Upper lobe of left lung (tissue), 4 donors: Measurements from ENCODE around the gene TTC5.

Experiments used
- POLR2A ChIP-seq, 4 donors: fragments of 450-650 bp; IDR thresholded peaks; one replicate each; pipeline ENCODE4 v1.5.1; 2016 to 2017; ENCODE audit warnings: antibody characterized with exemption in 4 of 4, mild to moderate bottlenecking in 2 of 4
- TF ChIP-seq, protein P1 (sequence below), 6 experiments: fragments of 450-650 bp in 4 of 6; fragments of 200-600 bp in 2 of 6; sonication (generic) in 2 of 6; IDR thresholded peaks; one replicate each; pipeline ENCODE4 v1.5.1; 2016 to 2019; ENCODE audit warnings: antibody characterized with exemption in 6 of 6

DNA sequence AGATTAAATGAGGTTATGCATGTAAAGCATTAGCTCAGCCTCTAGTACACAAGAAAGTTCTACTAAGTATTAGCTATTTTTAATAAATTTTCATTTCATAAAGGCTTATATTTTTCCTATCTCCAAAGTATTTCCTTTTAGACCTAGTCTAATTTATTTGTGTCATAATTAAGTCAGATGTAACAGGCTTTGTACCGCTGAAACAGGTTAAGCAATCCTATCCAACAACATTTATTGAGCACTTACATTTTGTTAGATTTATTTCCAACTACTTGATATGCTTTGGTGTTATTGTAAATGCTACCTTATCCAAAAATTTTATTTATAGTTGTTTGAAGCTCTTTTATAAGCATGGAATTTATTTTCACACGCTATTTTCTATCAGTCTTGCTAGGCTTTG lies 35.9 kb upstream of the TTC5 start:
- no peak for TF ChIP-seq POLR2A (IDR thresholded peaks at IDR 0.05)
- TF ChIP-seq, protein P1, sequence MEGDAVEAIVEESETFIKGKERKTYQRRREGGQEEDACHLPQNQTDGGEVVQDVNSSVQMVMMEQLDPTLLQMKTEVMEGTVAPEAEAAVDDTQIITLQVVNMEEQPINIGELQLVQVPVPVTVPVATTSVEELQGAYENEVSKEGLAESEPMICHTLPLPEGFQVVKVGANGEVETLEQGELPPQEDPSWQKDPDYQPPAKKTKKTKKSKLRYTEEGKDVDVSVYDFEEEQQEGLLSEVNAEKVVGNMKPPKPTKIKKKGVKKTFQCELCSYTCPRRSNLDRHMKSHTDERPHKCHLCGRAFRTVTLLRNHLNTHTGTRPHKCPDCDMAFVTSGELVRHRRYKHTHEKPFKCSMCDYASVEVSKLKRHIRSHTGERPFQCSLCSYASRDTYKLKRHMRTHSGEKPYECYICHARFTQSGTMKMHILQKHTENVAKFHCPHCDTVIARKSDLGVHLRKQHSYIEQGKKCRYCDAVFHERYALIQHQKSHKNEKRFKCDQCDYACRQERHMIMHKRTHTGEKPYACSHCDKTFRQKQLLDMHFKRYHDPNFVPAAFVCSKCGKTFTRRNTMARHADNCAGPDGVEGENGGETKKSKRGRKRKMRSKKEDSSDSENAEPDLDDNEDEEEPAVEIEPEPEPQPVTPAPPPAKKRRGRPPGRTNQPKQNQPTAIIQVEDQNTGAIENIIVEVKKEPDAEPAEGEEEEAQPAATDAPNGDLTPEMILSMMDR (IDR thresholded peaks at IDR 0.05), result no peak
